Right cardiac atrium (tissue), 5 donors: Measurements from ENCODE around the gene C9orf153. TPM values are rescaled to one million over a fixed set of nuclear protein-coding genes. Genes with fewer than 3 reads are reported as not detected.

Source experiments
- ATAC-seq, 2 donors: fragments of 200-7000 bp; cut with Tn5 transposase; one replicate each; pipeline versions ENCODE4 v1.8.0 to v1.9.1; 2020; ENCODE audit warnings: moderate library complexity in 2 of 2, mild to moderate bottlenecking in 1 of 2
- DNase-seq, 3 donors: peaks; one replicate each; pipeline ENCODE4 v3.0.0-alpha.2; 2020
- H3K27ac ChIP-seq: one replicate; pipeline ENCODE4 v1.5.1; 2013; ENCODE audit warnings: mild to moderate bottlenecking, low read length, control low read depth, moderate library complexity
- H3K27me3 ChIP-seq: one replicate; pipeline ENCODE4 v1.6.1; 2013; ENCODE audit not compliant: control insufficient read depth, insufficient read depth
- H3K4me1 ChIP-seq: one replicate; pipeline ENCODE4 v1.6.1; 2013; ENCODE audit warnings: low read length; ENCODE audit not compliant: control insufficient read depth, insufficient read depth
- H3K4me3 ChIP-seq: one replicate; pipeline ENCODE4 v1.5.1; 2013; ENCODE audit warnings: low read length, control low read depth
- H3K9me3 ChIP-seq: one replicate; pipeline ENCODE4 v1.6.1; 2013; ENCODE audit warnings: low read length; ENCODE audit not compliant: control insufficient read depth
- WGBS: extraction: QIAGEN DNeasy Blood & Tissue Kit; methylation state at CpG from one replicate; pipeline ENCODE4 v1.1.7; 2013; 5-methylcytosine and 5-hydroxymethylcytosine counted together
- intact Hi-C, 4 donors: fragments of 100-400 bp; cut with DNase I; formaldehyde crosslinking; loops; one replicate each; pipeline versions ENCODE4 v1.11.0 to v1.14.0; 2022 to 2023
- polyA plus RNA-seq: library from polyadenylated mRNA; stranded (reverse); fragments of 200-250 nt; gene quantifications from one replicate; pipeline ENCODE4 v1.2.3, GENCODE V29; 2013
- total RNA-seq, 4 donors: library from RNA; stranded (reverse); fragmentation: NEBNext Ultra II Directional; extraction: Animal tissue kit (Norgen Biotek cat#: 25700); gene quantifications; one replicate each; pipeline ENCODE4 v1.2.1, GENCODE V29; 2021
- donor health status: healthy with polysubstance abuse.
- donor health status: DM: no; HTN: yes; CAD: no.
- donor health status: DM: no; HTN: no; CAD: no.
- donor health status: DM: no; HTN: yes; CAD: no; lungs with severe emphysema.
- donor health status: DM: yes; HTN: yes; CAD: no.

Gene C9orf153
- total and polyA plus RNA-seq, 5 donors: 0.18 to 0.53 (median 0.31) TPM; not detected in 1

DNA sequence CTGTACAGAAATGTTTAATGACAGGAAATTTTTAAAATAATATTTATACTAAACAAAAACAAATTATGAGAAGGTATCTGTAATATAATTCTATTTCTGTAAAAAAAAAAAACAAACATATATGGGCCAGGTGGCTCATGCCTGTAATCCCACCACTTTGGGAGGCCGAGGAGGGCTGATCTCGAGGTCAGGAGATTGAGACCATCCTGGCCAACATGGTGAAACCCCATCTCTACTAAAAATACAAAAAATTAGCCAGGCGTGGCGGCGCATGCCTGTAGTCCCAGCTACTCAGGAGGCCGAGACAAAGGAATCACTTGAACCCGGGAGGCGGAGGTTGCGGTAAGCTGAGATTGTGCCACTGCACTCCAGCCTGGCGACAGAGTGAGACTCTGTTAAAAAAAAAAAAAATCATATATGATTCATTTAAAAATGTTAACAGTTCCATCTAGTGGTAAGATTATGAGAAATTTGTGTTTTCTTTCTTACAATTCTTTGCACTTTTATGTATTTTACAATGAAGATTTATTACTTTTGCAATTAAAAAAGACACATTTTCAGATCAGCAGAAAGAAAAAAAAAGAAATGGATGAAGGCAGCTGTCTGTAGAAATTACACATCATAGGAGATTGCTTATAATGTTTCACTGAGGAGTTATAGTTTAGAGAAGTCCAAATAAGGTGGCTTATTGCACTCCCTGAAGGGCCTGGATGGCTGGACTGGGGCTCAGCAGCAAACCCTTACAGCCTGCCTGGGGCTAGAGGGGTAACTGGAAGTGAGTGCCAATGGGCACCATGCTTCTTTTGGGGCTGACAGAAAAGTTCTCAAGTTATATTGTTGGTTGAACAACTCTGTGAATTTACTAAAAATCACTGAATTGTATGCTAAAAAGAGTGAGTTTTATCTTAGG is 20.3 kb downstream of the C9orf153 start:
- no peak for ATAC-seq
- intact Hi-C loops: no loop called here
- WGBS: 71% methylated on average over 10 of the region's 10 CpGs

GRCh38 chr9:86230858-86231257 is 28.6 kb downstream of the C9orf153 start:
- Histone ChIP-seq H3K27ac (no peak overlapping the region), H3K4me3 (no peak overlapping the region), H3K4me1 (no peaks in the 10 kb centered on the region), H3K9me3 (no peaks in the 10 kb centered on the region), H3K27me3 (no peaks in the 10 kb centered on the region)
- no peak for DNase-seq
- 70% methylated on average over 2 of the region's 2 CpGs for WGBS
- no peak for ATAC-seq
- intact Hi-C loops: no loop called here

More for the DNA sequence above, 20.3 kb downstream of the C9orf153 start:
- H3K27me3 ChIP-seq: no peaks in the 10 kb centered on the region
- H3K4me3 ChIP-seq: no peak overlapping the region
- H3K4me1 ChIP-seq: no peaks in the 10 kb centered on the region
- no peak for DNase-seq
- no peaks in the 10 kb centered on the region for H3K9me3 ChIP-seq
- H3K27ac ChIP-seq: no peak overlapping the region

GRCh38 chr9:86222667-86223066 is 36.8 kb downstream of the C9orf153 start:
- WGBS: 80% methylated on average over 4 of the region's 4 CpGs
- no peak for ATAC-seq
- no peak overlapping the region for H3K4me3 ChIP-seq
- intact Hi-C loops: no loop called here
- H3K27me3 ChIP-seq: no peaks in the 10 kb centered on the region
- no peaks in the 10 kb centered on the region for H3K9me3 ChIP-seq
- no peak for DNase-seq
- no peaks in the 10 kb centered on the region for H3K4me1 ChIP-seq
- H3K27ac ChIP-seq: no peak overlapping the region

DNA sequence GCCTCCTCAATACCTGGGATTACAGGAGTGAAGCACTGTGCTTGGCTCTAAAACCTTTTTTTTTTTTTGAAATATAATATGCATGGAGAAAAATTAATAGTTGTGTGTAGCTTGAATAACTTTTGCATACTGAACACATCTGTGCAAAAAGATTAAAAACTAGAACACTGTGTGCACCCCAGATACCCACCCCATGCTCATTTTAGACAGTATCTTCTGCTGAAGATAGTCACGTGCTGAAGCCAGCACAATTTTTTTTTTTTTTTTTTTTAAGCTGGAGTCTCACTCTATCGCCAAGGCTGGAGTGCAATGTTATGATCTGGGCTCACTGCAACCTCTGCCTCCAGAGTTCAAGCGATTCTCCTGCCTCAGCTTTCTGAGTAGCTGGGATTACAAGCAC is 39.9 kb downstream of the C9orf153 start:
- H3K27ac ChIP-seq: no peak overlapping the region
- H3K4me3 ChIP-seq: no peak overlapping the region
- DNase-seq: no peak
- no peaks in the 10 kb centered on the region for H3K4me1 ChIP-seq
- intact Hi-C loops: no loop called here
- ATAC-seq: no peak
- no peaks in the 10 kb centered on the region for H3K27me3 ChIP-seq
- no peaks in the 10 kb centered on the region for H3K9me3 ChIP-seq
- WGBS: 69% methylated on average over 3 of the region's 3 CpGs

DNA sequence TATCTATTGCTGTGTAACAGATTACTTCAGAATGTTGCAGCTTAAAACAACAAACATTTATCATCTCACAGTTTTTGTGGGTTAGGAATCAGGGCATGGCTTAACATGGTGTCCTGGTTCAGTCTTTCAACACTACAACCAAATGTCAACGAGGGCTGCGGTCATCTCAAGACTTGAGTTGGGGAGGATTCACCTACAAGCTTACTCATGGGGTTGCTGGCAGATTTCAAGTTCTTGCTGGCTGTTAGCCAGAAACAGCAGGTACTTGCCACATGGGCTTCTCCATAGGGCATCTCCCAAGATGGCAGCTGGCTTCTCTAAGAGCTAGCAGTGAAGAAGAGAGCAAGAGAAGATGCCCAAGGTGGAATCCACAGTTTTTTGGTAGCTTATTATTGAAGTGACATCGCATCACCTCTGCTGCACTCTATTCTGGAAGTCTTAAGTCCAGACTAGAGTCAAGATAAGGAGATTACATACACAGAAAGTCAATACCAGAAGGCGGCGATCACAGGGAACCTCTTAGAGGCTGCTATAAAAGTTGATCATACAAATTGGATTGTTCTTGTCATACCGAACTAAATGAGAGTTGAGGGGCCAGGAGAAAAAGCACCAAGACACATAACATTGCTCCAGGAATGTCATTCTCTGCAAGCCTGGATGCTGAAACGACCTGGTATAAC is 42.2 kb downstream of the C9orf153 start:
- H3K9me3 ChIP-seq: no peaks in the 10 kb centered on the region
- H3K4me3 ChIP-seq: no peak overlapping the region
- ATAC-seq: no peak
- no peaks in the 10 kb centered on the region for H3K27me3 ChIP-seq
- H3K4me1 ChIP-seq: no peaks in the 10 kb centered on the region
- intact Hi-C loops: no loop called here
- H3K27ac ChIP-seq: no peak overlapping the region
- DNase-seq: no peak
- WGBS: 88% methylated on average over 7 of the region's 7 CpGs

- DNase-seq (no peak), ATAC-seq (no peak)
- intact Hi-C loops: no loop called here
- Histone ChIP-seq H3K27me3 (no peaks in the 10 kb centered on the region), H3K27ac (no peak overlapping the region), H3K4me1 (no peaks in the 10 kb centered on the region), H3K9me3 (no peaks in the 10 kb centered on the region), H3K4me3 (no peak overlapping the region)
- 88% methylated on average over 5 of the region's 5 CpGs for WGBS
These were observed 52.3 kb downstream of the C9orf153 start for GRCh38 chr9:86207193-86207592.

DNA sequence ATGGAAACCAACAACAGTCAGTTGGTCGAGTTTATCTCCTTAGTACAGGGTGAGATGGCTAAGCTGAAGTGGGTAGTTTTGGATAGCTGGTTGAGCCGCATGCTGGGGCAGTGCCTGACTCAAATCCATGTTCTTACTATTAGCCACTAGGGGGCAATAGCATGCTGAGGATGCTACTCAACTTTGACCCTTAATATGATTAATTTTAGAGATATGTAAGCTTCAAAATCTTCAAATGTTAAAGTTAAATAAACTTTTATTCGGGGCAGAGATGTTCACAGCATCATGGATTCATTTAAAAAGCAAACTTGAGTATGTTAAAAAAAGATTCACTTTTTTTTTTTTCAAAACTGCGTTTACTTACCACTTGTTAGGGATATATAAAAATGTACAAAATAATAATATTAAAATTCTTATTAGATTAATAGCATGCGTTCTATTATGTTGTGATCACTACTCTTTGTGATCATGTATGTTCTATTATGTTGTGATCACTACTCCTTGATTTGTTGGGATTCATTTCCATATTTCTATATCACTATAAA is 57.0 kb downstream of the C9orf153 start:
- ATAC-seq (peak; percentile 47 to 76), DNase-seq (no peak)
- Histone ChIP-seq H3K27ac (no peak overlapping the region), H3K27me3 (no peaks in the 10 kb centered on the region), H3K9me3 (no peaks in the 10 kb centered on the region), H3K4me1 (no peaks in the 10 kb centered on the region), H3K4me3 (no peak overlapping the region)
- 25% methylated on average over 5 of the region's 5 CpGs for WGBS
- intact Hi-C loops: no loop called here

DNA sequence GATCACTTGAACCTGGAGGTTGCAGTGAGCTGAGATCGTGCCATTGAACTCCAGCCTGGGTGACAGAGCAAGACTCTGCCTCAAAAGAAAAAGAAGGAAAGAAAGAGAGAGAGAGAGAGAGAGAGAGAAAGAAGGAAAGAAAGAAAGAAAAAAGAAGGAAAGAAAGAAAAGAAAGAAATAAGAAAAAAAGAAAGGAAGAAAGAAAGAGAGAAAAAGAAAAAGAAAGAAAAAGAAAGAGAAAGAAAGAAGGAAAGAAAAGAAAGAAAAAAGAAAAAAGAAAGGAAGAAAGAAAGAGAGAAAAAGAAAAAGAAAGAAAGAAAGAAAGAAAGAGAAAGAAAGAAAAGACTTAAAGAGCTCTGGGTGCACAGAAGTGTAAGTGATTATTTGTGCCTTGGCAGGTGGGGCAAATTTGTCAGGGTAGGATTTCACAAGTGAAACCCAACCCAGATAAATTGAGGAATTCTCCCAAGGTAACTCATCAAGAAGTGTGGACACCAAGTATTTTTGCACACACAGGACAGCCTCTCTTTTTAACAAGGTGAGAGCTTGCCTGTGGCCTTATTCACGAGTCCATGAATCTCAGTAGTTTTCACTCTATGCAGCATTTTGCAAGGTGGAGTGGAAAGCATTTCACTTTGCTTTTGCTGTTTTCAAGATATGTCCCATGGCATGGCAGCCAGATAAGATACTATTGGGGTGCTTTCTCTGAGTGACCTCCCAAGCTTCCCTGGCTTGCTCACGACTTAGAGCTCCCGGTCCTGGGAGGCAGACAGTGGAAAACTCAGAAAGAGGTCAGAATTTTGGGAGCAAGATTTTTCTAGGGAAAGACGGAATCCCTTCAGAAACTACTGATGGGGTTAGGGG is 57.8 kb downstream of the C9orf153 start:
- no peaks in the 10 kb centered on the region for H3K27me3 ChIP-seq
- no peak for ATAC-seq
- H3K9me3 ChIP-seq: no peaks in the 10 kb centered on the region
- 75% methylated on average over 5 of the region's 5 CpGs for WGBS
- intact Hi-C loops: no loop called here
- no peak overlapping the region for H3K4me3 ChIP-seq
- no peaks in the 10 kb centered on the region for H3K4me1 ChIP-seq
- no peak for DNase-seq
- H3K27ac ChIP-seq: no peak overlapping the region

DNA sequence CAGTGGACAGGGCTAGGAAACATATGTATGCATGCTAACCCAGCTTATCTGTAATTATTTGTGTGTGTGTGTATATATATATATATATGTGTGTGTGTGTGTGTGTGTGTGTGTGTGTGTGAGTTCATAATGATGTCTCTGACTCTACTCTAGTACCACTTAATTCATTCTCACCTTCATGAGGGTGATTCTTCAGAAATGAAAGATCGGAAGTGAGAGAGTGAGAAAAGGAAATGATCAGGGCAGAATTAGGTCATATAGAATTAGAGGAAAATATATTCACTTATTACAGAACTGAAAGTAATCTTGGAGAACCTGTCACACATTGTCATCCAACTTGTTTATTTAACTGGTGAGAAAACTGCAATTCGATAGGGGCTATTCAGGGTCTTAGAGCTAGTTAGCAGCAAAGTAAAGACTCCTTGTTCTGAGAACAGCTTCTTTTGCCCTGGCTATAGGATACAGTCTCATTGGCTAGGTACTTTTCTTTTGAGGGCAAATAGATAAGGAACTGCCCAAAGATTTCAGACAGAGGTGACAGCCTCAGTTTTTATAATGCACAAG is 58.8 kb downstream of the C9orf153 start:
- H3K4me3 ChIP-seq: no peak overlapping the region
- no peaks in the 10 kb centered on the region for H3K4me1 ChIP-seq
- intact Hi-C loops: no loop called here
- 73% methylated on average over 2 of the region's 2 CpGs for WGBS
- no peak overlapping the region for H3K27ac ChIP-seq
- H3K9me3 ChIP-seq: no peaks in the 10 kb centered on the region
- DNase-seq (no peak), ATAC-seq (no peak)
- no peaks in the 10 kb centered on the region for H3K27me3 ChIP-seq

- ATAC-seq: no peak
These were observed 66.4 kb downstream of the C9orf153 start for GRCh38 chr9:86193088-86193487.

More at GRCh38 chr9:86193088-86193487, 66.4 kb downstream of the C9orf153 start:
- no peak overlapping the region for H3K4me3 ChIP-seq
- DNase-seq: no peak
- intact Hi-C loops: no loop called here
- no peaks in the 10 kb centered on the region for H3K4me1 ChIP-seq
- 74% methylated on average over 4 of the region's 4 CpGs for WGBS
- H3K27me3 ChIP-seq: no peaks in the 10 kb centered on the region
- no peaks in the 10 kb centered on the region for H3K9me3 ChIP-seq
- H3K27ac ChIP-seq: no peak overlapping the region
